Chondrocyte (in vitro differentiated cells): ENCODE results near the gene MT4. TPM values are rescaled to one million over a fixed set of nuclear protein-coding genes. Genes with fewer than 3 reads are reported as not detected.

Experiments
- DNase-seq: peaks from one replicate; pipeline ENCODE4 v3.0.0; 2021; ENCODE audit warnings: mixed read lengths, low spot score
- H3K27ac Mint-ChIP-seq: one replicate; pipeline ENCODE4 v1.8.0; 2021; ENCODE audit warnings: mild to moderate bottlenecking, moderate library complexity, mixed read lengths; ENCODE audit not compliant: unreplicated experiment
- H3K27me3 Mint-ChIP-seq: 2 replicates; pipeline ENCODE4 v1.8.0; 2021; ENCODE audit warnings: low read depth, mixed read lengths
- H3K36me3 Mint-ChIP-seq: 2 replicates; pipeline ENCODE4 v1.8.0; 2021; ENCODE audit warnings: low read depth, mixed read lengths
- H3K4me1 Mint-ChIP-seq: 2 replicates; pipeline ENCODE4 v1.8.0; 2021; ENCODE audit warnings: low read depth, mild to moderate bottlenecking, mixed read lengths
- H3K4me3 Mint-ChIP-seq: one replicate; pipeline ENCODE4 v1.8.0; 2021; ENCODE audit warnings: mild to moderate bottlenecking, moderate library complexity, mixed read lengths; ENCODE audit not compliant: unreplicated experiment
- H3K9me3 Mint-ChIP-seq: 2 replicates; pipeline ENCODE4 v1.8.0; 2021; ENCODE audit warnings: low read depth, mixed read lengths
- total RNA-seq: library from RNA; stranded (reverse); gene quantifications from 3 replicates; pipeline ENCODE4 v1.2.1, GENCODE V29; 2021
- TF ChIP-seq, protein P1 (sequence below): fragments of 200-600 bp; sonication (generic); IDR thresholded peaks from 2 replicates; pipeline ENCODE4 v1.5.0; 2021; ENCODE audit warnings: antibody characterized with exemption, mild to moderate bottlenecking, moderate library complexity

The MT4 gene
- total RNA-seq, 1 donor from 2014 or later = not detected

GRCh38 chr16:56607675-56608042, 42.8 kb downstream of the MT4 start:
- Mint-ChIP-seq H3K9me3 (no peaks in the 10 kb centered on the region), H3K27me3 (no peaks in the 10 kb centered on the region), H3K4me1 (peaks cover 62% of the 10 kb centered on the region), H3K4me3 (peak overlapping the region; percentile 27), H3K27ac (peak overlapping the region; percentile 96), H3K36me3 (no peaks in the 10 kb centered on the region)
- DNase-seq = no peak
- TF ChIP-seq, protein P1, sequence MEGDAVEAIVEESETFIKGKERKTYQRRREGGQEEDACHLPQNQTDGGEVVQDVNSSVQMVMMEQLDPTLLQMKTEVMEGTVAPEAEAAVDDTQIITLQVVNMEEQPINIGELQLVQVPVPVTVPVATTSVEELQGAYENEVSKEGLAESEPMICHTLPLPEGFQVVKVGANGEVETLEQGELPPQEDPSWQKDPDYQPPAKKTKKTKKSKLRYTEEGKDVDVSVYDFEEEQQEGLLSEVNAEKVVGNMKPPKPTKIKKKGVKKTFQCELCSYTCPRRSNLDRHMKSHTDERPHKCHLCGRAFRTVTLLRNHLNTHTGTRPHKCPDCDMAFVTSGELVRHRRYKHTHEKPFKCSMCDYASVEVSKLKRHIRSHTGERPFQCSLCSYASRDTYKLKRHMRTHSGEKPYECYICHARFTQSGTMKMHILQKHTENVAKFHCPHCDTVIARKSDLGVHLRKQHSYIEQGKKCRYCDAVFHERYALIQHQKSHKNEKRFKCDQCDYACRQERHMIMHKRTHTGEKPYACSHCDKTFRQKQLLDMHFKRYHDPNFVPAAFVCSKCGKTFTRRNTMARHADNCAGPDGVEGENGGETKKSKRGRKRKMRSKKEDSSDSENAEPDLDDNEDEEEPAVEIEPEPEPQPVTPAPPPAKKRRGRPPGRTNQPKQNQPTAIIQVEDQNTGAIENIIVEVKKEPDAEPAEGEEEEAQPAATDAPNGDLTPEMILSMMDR = no peak

- peak within 1 kb of the TSS; percentile 76 for H3K4me3 Mint-ChIP-seq
- TF ChIP-seq, protein P1 = no peak
- peak within 1 kb of the TSS; percentile 98 for H3K27ac Mint-ChIP-seq
- peaks cover 63% of the 10 kb centered on the region for H3K4me1 Mint-ChIP-seq
- H3K36me3 Mint-ChIP-seq = no peaks in the 10 kb centered on the region
- peak; percentile 97 for DNase-seq
- H3K27me3 Mint-ChIP-seq = no peaks in the 10 kb centered on the region
- no peaks in the 10 kb centered on the region for H3K9me3 Mint-ChIP-seq
Measured at GRCh38 chr16:56608043-56608875, 43.4 kb downstream of the MT4 start, which contains the start of gene MT2A. MT2A (plus strand) TSS chr16:56608584; CDS start chr16:56608656, 72 bp downstream.

DNA sequence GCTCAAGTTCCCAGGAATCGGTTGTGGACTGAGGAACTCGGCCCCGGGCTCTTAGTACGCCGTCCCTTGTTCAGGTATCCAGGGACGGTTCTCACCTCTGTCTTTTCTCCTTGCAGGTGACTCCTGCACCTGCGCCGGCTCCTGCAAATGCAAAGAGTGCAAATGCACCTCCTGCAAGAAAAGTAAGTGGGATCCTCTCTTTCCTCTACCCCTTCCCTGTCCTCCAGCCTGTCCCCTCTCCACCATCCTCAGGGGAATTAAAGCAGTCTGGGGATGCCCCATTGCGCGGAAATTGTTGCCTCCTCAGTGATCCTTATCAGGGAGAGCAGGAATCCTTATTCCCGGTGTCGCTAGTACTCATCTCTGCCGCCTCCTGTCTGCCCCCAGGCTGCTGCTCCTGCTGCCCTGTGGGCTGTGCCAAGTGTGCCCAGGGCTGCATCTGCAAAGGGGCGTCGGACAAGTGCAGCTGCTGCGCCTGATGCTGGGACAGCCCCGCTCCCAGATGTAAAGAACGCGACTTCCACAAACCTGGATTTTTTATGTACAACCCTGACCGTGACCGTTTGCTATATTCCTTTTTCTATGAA, 44.1 kb downstream of the MT4 start:
- H3K4me1 Mint-ChIP-seq = peaks cover 67% of the 10 kb centered on the region
- no peaks in the 10 kb centered on the region for H3K27me3 Mint-ChIP-seq
- H3K4me3 Mint-ChIP-seq = peak overlapping the region; percentile 76
- no peaks in the 10 kb centered on the region for H3K36me3 Mint-ChIP-seq
- no peaks in the 10 kb centered on the region for H3K9me3 Mint-ChIP-seq
- H3K27ac Mint-ChIP-seq = peak overlapping the region; percentile 98
- TF ChIP-seq, protein P1 = peak; percentile 12
- DNase-seq = no peak

- Mint-ChIP-seq H3K27ac (peak overlapping the region; percentile 98), H3K27me3 (no peaks in the 10 kb centered on the region)
Measured at GRCh38 chr16:56609463-56609921, 44.6 kb downstream of the MT4 start.

More at GRCh38 chr16:56609463-56609921, 44.6 kb downstream of the MT4 start:
- peak overlapping the region; percentile 76 for H3K4me3 Mint-ChIP-seq
- TF ChIP-seq, protein P1 = peak; percentile 25
- no peaks in the 10 kb centered on the region for H3K36me3 Mint-ChIP-seq
- H3K4me1 Mint-ChIP-seq = peaks cover 73% of the 10 kb centered on the region
- DNase-seq = no peak
- no peaks in the 10 kb centered on the region for H3K9me3 Mint-ChIP-seq
